ENCODE results near the gene PRKCE.

DNA sequence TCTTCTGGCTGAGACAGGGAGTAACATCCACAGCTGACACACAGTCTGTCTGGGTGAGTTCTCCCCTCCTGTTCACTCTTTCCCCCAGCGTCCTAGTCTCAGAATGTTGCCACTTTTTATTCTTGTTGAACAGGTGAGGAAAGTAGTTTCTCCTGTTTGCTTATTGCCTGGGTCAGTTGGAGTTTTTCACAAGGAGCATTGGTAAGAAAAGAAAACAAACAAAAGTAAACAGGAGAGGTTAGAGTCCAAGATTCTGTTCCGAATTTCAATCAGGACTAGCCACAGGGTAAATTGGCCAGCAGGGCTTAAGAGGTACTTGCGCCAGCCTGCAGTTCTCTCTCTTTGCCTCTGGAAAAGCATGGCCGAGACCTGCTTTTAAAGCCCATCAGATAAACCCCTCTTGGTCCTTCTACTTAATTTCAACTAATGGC lies 390.7 kb downstream of the PRKCE start:
- TF ChIP-seq, protein P1, sequence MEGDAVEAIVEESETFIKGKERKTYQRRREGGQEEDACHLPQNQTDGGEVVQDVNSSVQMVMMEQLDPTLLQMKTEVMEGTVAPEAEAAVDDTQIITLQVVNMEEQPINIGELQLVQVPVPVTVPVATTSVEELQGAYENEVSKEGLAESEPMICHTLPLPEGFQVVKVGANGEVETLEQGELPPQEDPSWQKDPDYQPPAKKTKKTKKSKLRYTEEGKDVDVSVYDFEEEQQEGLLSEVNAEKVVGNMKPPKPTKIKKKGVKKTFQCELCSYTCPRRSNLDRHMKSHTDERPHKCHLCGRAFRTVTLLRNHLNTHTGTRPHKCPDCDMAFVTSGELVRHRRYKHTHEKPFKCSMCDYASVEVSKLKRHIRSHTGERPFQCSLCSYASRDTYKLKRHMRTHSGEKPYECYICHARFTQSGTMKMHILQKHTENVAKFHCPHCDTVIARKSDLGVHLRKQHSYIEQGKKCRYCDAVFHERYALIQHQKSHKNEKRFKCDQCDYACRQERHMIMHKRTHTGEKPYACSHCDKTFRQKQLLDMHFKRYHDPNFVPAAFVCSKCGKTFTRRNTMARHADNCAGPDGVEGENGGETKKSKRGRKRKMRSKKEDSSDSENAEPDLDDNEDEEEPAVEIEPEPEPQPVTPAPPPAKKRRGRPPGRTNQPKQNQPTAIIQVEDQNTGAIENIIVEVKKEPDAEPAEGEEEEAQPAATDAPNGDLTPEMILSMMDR (IDR thresholded peaks at IDR 0.05) = no peak
- no peak for TF ChIP-seq POLR2A (IDR thresholded peaks at IDR 0.05)
